Neural progenitor cell (in vitro differentiated cells): ENCODE measurements around the gene SH3GL3.

Experiments
- CTCF ChIP-seq: fragments of 200-600 bp; sonication (generic); IDR thresholded peaks from 2 replicates; pipeline ENCODE4 v1.5.1; 2017; ENCODE audit warnings: antibody characterized with exemption, mild to moderate bottlenecking
- EZH2 ChIP-seq: fragments of 200-600 bp; sonication (generic); IDR thresholded peaks from 2 replicates; pipeline ENCODE4 v1.6.1; 2017; ENCODE audit warnings: antibody characterized with exemption, mild to moderate bottlenecking, moderate library complexity

DNA sequence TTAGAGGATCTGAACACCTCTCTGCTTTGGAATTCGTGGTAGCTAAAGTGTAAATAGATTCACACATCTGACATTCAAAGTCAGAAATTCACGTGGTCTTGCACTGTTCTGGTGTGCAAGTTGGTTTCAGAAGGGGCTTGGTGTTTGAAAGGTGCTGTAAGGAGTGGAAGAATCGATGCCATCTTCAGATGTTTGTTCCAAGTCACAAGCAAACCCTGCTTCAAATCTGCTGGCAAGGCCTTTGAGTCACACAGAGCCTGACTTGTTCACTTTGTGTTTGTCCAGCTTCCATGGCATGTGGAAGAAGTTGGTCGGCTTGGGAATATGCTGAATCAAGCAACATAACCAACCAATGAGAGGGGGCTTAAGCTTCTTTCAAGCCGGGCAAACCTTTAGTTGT lies 44.3 kb downstream of the SH3GL3 start:
- no peak for TF ChIP-seq CTCF
- TF ChIP-seq EZH2: no peak
